Measurements from ENCODE around the gene MAP4K4.
"Not testable (repeated sequence)": the region's sequence is repeated elsewhere in the genome, so short reads cannot be mapped to it uniquely, and the experiment has no call there.

Gene MAP4K4

GRCh38 chr2:101921319-101921952 is 223.9 kb downstream of the MAP4K4 start:
- DNase-seq (ENCODE audit: low read depth): no peak

- no peak for DNase-seq (ENCODE audit: low read depth)
Measured at GRCh38 chr2:101921953-101922325, 224.4 kb downstream of the MAP4K4 start.

- DNase-seq (ENCODE audit: low read depth): not testable (repeated sequence)
Measured at GRCh38 chr2:101924311-101924710, 226.8 kb downstream of the MAP4K4 start.

- DNase-seq (ENCODE audit: low read depth): no peak
Measured at GRCh38 chr2:101930019-101930418, 232.5 kb downstream of the MAP4K4 start.

GRCh38 chr2:101930847-101931246 is 233.3 kb downstream of the MAP4K4 start:
- DNase-seq (ENCODE audit: low read depth): no peak

GRCh38 chr2:101931402-101931801 is 233.9 kb downstream of the MAP4K4 start:
- DNase-seq (ENCODE audit: low read depth): no peak

GRCh38 chr2:101935764-101936163 is 238.3 kb downstream of the MAP4K4 start:
- DNase-seq (ENCODE audit: low read depth): not testable (repeated sequence)

- no peak for DNase-seq (ENCODE audit: low read depth)
Measured at GRCh38 chr2:101942851-101943250, 245.3 kb downstream of the MAP4K4 start.
